ENCODE data around the gene KDELR3. TPM values are rescaled to one million over a fixed set of nuclear protein-coding genes. Genes with fewer than 3 reads are reported as not detected.

The KDELR3 gene
- total RNA-seq (ENCODE audit: low replicate concordance) = 37.0 and 121 TPM in 2 replicates

DNA sequence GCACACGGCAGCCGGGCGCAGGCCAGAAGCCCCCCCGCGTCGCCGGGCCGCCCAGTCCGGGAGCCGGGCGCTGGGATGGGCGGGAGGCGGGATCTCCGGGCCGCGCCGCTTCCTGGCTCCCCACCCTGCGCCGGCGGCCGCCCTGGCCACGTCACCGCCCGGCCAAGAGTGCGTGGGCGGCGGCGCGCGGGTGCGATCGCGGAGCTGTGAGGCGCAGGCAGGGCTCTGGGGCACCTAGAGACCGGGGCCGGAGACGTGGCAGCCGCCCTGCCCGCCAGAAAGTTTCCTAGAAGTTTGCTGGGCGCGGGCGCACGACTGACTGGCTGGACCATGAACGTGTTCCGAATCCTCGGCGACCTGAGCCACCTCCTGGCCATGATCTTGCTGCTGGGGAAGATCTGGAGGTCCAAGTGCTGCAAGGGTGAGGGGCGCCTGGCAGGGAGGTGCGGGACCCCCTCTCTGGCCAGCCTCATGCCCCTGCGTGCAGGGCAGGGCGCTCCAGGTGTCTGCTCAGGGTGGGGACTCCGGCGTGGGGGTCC, at the start of gene KDELR3:
Gene KDELR3 (plus strand): TSS at position 193 of the 539 bp plus-strand sequence. CDS start 138 bp downstream, at position 331.

DNA sequence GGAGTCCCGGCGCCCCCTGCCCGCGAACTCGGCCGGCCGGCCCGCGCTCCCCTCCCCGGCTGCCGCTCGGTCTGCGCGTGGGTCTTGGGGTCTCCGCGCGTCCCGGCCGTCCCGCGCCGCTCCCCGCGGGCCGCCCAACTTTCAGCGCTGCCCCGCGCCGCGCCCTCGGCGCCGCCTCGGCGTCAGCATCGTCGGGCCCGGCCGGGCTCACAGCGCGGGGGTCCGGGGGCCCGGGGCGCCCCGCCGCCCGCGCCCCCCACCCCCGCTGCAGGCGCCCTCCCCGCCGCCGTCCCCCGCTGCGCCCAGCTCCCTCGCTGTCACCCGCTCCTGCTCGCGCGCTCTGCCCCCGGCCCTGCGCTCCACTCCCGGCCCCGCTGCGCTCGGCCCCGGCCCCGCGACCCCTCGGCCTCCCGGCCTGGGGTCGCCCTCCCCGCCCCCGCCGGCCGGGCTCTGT, 12.8 kb upstream of the KDELR3 start, which contains the start of gene KCNJ4:
Gene KCNJ4 (minus strand): TSS at position 124 of the 454 bp plus-strand sequence. CDS start 27,067 bp downstream, outside the sequence.

DNA sequence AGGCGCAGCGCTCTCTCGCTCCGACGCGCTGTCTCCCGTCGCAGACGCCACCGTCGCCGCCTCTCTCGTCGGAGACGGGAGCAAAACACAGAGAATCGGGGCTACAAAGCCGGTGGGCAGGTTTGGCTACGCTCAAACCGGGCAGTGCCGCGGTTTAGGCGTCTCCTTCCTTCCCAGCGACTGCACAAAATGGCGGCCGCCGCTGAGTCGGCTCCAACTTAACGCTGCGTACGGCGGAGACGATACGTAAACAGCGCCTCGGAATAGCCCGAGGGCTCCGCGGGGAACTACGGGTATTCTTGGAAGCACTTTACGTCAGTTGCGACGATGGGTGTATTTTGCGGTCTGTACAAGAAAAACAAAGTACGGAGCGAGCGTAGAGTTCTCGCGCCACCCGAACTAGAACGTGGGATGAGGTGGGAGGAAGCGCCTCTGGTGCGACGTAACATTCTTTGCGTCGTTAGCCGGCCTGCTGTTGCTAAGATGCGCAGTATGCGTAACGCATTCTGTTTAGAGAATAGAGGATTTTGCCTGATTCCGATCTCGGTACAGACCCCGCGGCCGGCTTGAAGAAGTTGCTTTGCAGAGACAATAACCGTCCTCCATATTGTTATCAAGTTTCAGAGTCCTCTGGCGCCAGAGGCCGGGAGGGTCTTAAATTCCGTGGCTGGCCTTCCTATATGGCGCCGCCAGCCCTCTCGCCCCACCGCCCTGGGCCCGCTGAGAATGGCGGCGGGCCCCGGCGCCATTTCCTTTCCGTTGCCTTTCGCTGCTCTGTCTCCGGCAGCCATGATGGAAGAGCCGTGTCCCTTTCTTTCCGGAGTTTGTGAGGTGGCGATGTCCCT, 38.4 kb downstream of the KDELR3 start, which contains the start of gene DDX17:
Gene DDX17 (minus strand): TSS at position 194 of the 845 bp plus-strand sequence.

Other genes starting within 250 kb of the KDELR3 start
- 12.5 and 26.3 TPM in 2 replicates for gene TMEM184B, start 195.1 kb upstream of the KDELR3 start, total RNA-seq (ENCODE audit: low replicate concordance)
- 80.6 and 122 TPM in 2 replicates for gene CSNK1E, start 150.7 kb upstream of the KDELR3 start, total RNA-seq (ENCODE audit: low replicate concordance)
- gene KCNJ4, start 12.9 kb upstream of the KDELR3 start, total RNA-seq (ENCODE audit: low replicate concordance) = under 0.01 TPM in 1 of 2 replicates, not detected in the other
- gene DDX17, start 38.2 kb downstream of the KDELR3 start, total RNA-seq (ENCODE audit: low replicate concordance) = 217 and 451 TPM in 2 replicates
- gene DMC1, start 102.1 kb downstream of the KDELR3 start, total RNA-seq (ENCODE audit: low replicate concordance) = 1.1 and 3.3 TPM in 2 replicates
- gene FAM227A, start 188.3 kb downstream of the KDELR3 start, total RNA-seq (ENCODE audit: low replicate concordance) = 0.75 and 2.2 TPM in 2 replicates
- 16.1 and 26.8 TPM in 2 replicates for gene CBY1, start 188.5 kb downstream of the KDELR3 start, total RNA-seq (ENCODE audit: low replicate concordance)
- 48.3 and 75.0 TPM in 2 replicates for gene TOMM22, start 213.9 kb downstream of the KDELR3 start, total RNA-seq (ENCODE audit: low replicate concordance)
- 31.1 and 54.8 TPM in 2 replicates for gene JOSD1, start 232.8 kb downstream of the KDELR3 start, total RNA-seq (ENCODE audit: low replicate concordance)
- gene GTPBP1, start 237.8 kb downstream of the KDELR3 start, total RNA-seq (ENCODE audit: low replicate concordance) = 34.4 and 54.5 TPM in 2 replicates